GM23338 (cell line): ENCODE measurements around the gene ESRRA. TPM values are rescaled to one million over a fixed set of nuclear protein-coding genes. Genes with fewer than 3 reads are reported as not detected.

ENCODE experiments used
- ATAC-seq: fragments of 200-7000 bp; cut with Tn5 transposase; 3 replicates; pipeline ENCODE4 v1.9.1; 2020
- DNase-seq: peaks from one replicate; pipeline ENCODE4 v3.0.0-alpha.2; 2015; ENCODE audit warnings: low spot score
- H2AFZ ChIP-seq: fragments of 200-600 bp; sonication (generic); 2 replicates; pipeline ENCODE4 v1.8.0; 2016; ENCODE audit warnings: antibody characterized with exemption, mild to moderate bottlenecking, moderate library complexity
- H3F3A ChIP-seq: fragments of 200-600 bp; sonication (generic); replicated peaks from 2 replicates; pipeline ENCODE4 v1.8.0; 2017; ENCODE audit warnings: antibody characterized with exemption, mixed run types, low read depth
- H3K27ac ChIP-seq: fragments of 200-600 bp; sonication (generic); 2 replicates; pipeline ENCODE4 v1.6.1; 2016; ENCODE audit warnings: low read depth
- H3K27me3 ChIP-seq: fragments of 200-600 bp; sonication (generic); 2 replicates; pipeline ENCODE4 v1.8.0; 2016; ENCODE audit warnings: mild to moderate bottlenecking, mixed run types, moderate library complexity; ENCODE audit not compliant: insufficient read depth
- H3K36me3 ChIP-seq: fragments of 200-600 bp; sonication (generic); 2 replicates; pipeline ENCODE4 v1.8.0; 2016; ENCODE audit warnings: mild to moderate bottlenecking; ENCODE audit not compliant: insufficient read depth
- H3K4me1 ChIP-seq: fragments of 200-600 bp; sonication (generic); 2 replicates; pipeline ENCODE4 v1.8.0; 2016; ENCODE audit warnings: mild to moderate bottlenecking, moderate library complexity; ENCODE audit not compliant: insufficient read depth
- H3K4me2 ChIP-seq: fragments of 200-600 bp; sonication (generic); 2 replicates; pipeline ENCODE4 v1.7.1; 2017; ENCODE audit warnings: mixed run types
- H3K4me3 ChIP-seq: fragments of 200-600 bp; sonication (generic); 2 replicates; pipeline ENCODE4 v1.6.1; 2016; ENCODE audit warnings: mixed run types
- H3K79me2 ChIP-seq: fragments of 200-600 bp; sonication (generic); replicated peaks from 2 replicates; pipeline ENCODE4 v1.8.0; 2017; ENCODE audit warnings: mild to moderate bottlenecking; ENCODE audit not compliant: insufficient read depth
- H3K9me2 ChIP-seq: fragments of 200-600 bp; sonication (generic); 2 replicates; pipeline ENCODE4 v1.8.0; 2017; ENCODE audit not compliant: insufficient read depth
- H4K20me1 ChIP-seq: fragments of 200-600 bp; sonication (generic); replicated peaks from 2 replicates; pipeline ENCODE4 v1.8.0; 2017; ENCODE audit warnings: mild to moderate bottlenecking; ENCODE audit not compliant: insufficient read depth
- H3K27ac Mint-ChIP-seq: 2 replicates; pipeline ENCODE4 v1.8.0; 2020; ENCODE audit warnings: inconsistent platforms, mild to moderate bottlenecking, moderate library complexity, mixed read lengths
- H3K27me3 Mint-ChIP-seq: 3 replicates; pipeline ENCODE4 v1.8.0; 2022; ENCODE audit warnings: low read depth, mild to moderate bottlenecking, moderate library complexity, mixed read lengths, inconsistent platforms; ENCODE audit not compliant: insufficient read depth, poor library complexity
- H3K36me3 Mint-ChIP-seq: 3 replicates; pipeline ENCODE4 v1.8.0; 2021; ENCODE audit warnings: low read depth, mild to moderate bottlenecking, inconsistent platforms, moderate library complexity, mixed read lengths
- H3K4me1 Mint-ChIP-seq: 3 replicates; pipeline ENCODE4 v1.8.0; 2020; ENCODE audit warnings: mild to moderate bottlenecking, inconsistent platforms, mixed read lengths
- H3K4me3 Mint-ChIP-seq: 3 replicates; pipeline ENCODE4 v1.8.0; 2021; ENCODE audit warnings: moderate library complexity, mild to moderate bottlenecking, inconsistent platforms, mixed read lengths
- H3K9me3 Mint-ChIP-seq: 3 replicates; pipeline ENCODE4 v1.8.0; 2020; ENCODE audit warnings: moderate library complexity, mild to moderate bottlenecking, inconsistent platforms, mixed read lengths
- CREB1 ChIP-seq: fragments of 250-450 bp; sonication (Bioruptor Pico); IDR thresholded peaks from 2 replicates; pipeline ENCODE4 v1.5.0; 2020; ENCODE audit warnings: low read depth, mild to moderate bottlenecking, moderate library complexity
- ETS1 ChIP-seq: IDR thresholded peaks from 2 replicates; pipeline ENCODE4 v1.6.1; 2016; ENCODE audit warnings: antibody characterized with exemption
- EZH2 ChIP-seq: fragments of 200-600 bp; sonication (generic); IDR thresholded peaks from one replicate; pipeline ENCODE4 v1.8.0; 2017; ENCODE audit warnings: antibody characterized with exemption, mild to moderate bottlenecking, low read depth; ENCODE audit not compliant: unreplicated experiment
- EZH2phosphoT487 ChIP-seq: fragments of 200-600 bp; sonication (generic); IDR thresholded peaks from one replicate; pipeline ENCODE4 v1.8.1; 2018; ENCODE audit warnings: antibody characterized with exemption; ENCODE audit not compliant: unreplicated experiment
- NANOG ChIP-seq: IDR thresholded peaks from 2 replicates; pipeline ENCODE4 v1.6.1; 2016; ENCODE audit warnings: antibody characterized with exemption, borderline replicate concordance
- POLR2AphosphoS5 ChIP-seq: IDR thresholded peaks from 2 replicates; pipeline ENCODE4 v1.6.1; 2016; ENCODE audit warnings: antibody characterized with exemption, low read depth
- REST ChIP-seq: IDR thresholded peaks from one replicate; pipeline ENCODE4 v1.6.1; 2018; ENCODE audit warnings: antibody characterized with exemption; ENCODE audit not compliant: unreplicated experiment
- STAT1 ChIP-seq: IDR thresholded peaks from one replicate; pipeline ENCODE4 v1.6.1; 2016; ENCODE audit warnings: antibody characterized with exemption; ENCODE audit not compliant: unreplicated experiment
- ZNF331 ChIP-seq: fragments of 250-450 bp; sonication (Bioruptor Pico); IDR thresholded peaks from 2 replicates; pipeline ENCODE4 v1.5.0; 2020; ENCODE audit warnings: low read depth, mild to moderate bottlenecking, moderate library complexity
- polyA plus RNA-seq: library from polyadenylated mRNA; unstranded; fragments of >200 nt; fragmentation: Nextera tagmentation; extraction: Ambion mirVana; gene quantifications from 2 replicates; pipeline ENCODE4 v1.2.1, GENCODE V29; 2016
- total RNA-seq: library from RNA; depleted of rRNA; stranded (reverse); fragments of >200 nt; shearing (Covaris generic); gene quantifications from 2 replicates; pipeline ENCODE4 v1.2.3, GENCODE V29; 2014

ESRRA gene
- total and polyA plus RNA-seq, 2 experiments from 2014 or later, result 13.7 to 55.1 TPM

- H3K9me3 Mint-ChIP-seq, result no peaks in the 10 kb centered on the region; the same call in 1 of the 3 replicates
- Histone ChIP-seq H3F3A (peaks cover 14% of the 10 kb centered on the region; the same call in 1 of the 2 replicates), H3K9me2 (no peaks in the 10 kb centered on the region), H3K27ac (no peak overlapping the region), H3K4me2 (peak overlapping the region; percentile 78), H2AFZ (no peak overlapping the region), H3K27me3 (peaks cover 85% of the 10 kb centered on the region), H3K79me2 (no peaks in the 10 kb centered on the region), H4K20me1 (peaks cover 16% of the 10 kb centered on the region), H3K4me1 (peaks cover 1% of the 10 kb centered on the region; the same call in 1 of the 2 replicates), H3K36me3 (no peaks in the 10 kb centered on the region), H3K4me3 (peak overlapping the region; percentile 59)
- ATAC-seq (peak; percentile 17), DNase-seq (peak; percentile 54)
- TF ChIP-seq POLR2AphosphoS5 (no peak), NANOG (no peak), STAT1 (no peak), EZH2phosphoT487 (peak; percentile 89), EZH2 (peak; percentile 90), ZNF331 (CRISPR knock-in tag) (no peak), ETS1 (no peak)
- peaks cover 80% of the 10 kb centered on the region for H3K27me3 Mint-ChIP-seq
- H3K4me1 Mint-ChIP-seq, result peaks cover 11% of the 10 kb centered on the region
- peak overlapping the region; percentile 59 for H3K4me3 Mint-ChIP-seq
- H3K36me3 Mint-ChIP-seq, result no peaks in the 10 kb centered on the region; the same call in 2 of the 3 replicates
- H3K27ac Mint-ChIP-seq, result no peak overlapping the region
These were observed 12.7 kb upstream of the ESRRA start for GRCh38 chr11:64292460-64293254.

- H3K27me3 Mint-ChIP-seq, result peaks cover 93% of the 10 kb centered on the region
- TF ChIP-seq EZH2 (peak; percentile 68), POLR2AphosphoS5 (no peak)
These were observed 10.6 kb upstream of the ESRRA start for GRCh38 chr11:64294774-64295173.

GRCh38 chr11:64295760-64296159 lies 9.6 kb upstream of the ESRRA start:
- Histone ChIP-seq H3K36me3 (no peaks in the 10 kb centered on the region), H3K4me3 (no peak overlapping the region), H3K9me2 (no peaks in the 10 kb centered on the region), H2AFZ (no peak overlapping the region), H3F3A (peaks cover 22% of the 10 kb centered on the region), H3K4me1 (peaks cover 7% of the 10 kb centered on the region; the same call in 1 of the 2 replicates), H3K27ac (no peak overlapping the region), H3K4me2 (no peak overlapping the region), H3K27me3 (peaks cover 100% of the 10 kb centered on the region), H4K20me1 (peaks cover 16% of the 10 kb centered on the region), H3K79me2 (no peaks in the 10 kb centered on the region)
- peaks cover 93% of the 10 kb centered on the region for H3K27me3 Mint-ChIP-seq
- H3K4me1 Mint-ChIP-seq, result peaks cover 14% of the 10 kb centered on the region
- DNase-seq, result no peak
- no peak overlapping the region for H3K4me3 Mint-ChIP-seq
- no peak for ATAC-seq
- H3K9me3 Mint-ChIP-seq, result no peaks in the 10 kb centered on the region; the same call in 1 of the 3 replicates
- H3K27ac Mint-ChIP-seq, result no peak overlapping the region
- H3K36me3 Mint-ChIP-seq, result no peaks in the 10 kb centered on the region; the same call in 2 of the 3 replicates
- no peak for TF ChIP-seq STAT1
- TF ChIP-seq REST, result no peak
- no peak for TF ChIP-seq EZH2
- TF ChIP-seq CREB1, result no peak
- no peak for TF ChIP-seq ZNF331 (CRISPR knock-in tag)
- TF ChIP-seq EZH2phosphoT487, result no peak

More at GRCh38 chr11:64294774-64295173, 10.6 kb upstream of the ESRRA start:
- peaks cover 16% of the 10 kb centered on the region for H4K20me1 ChIP-seq
- DNase-seq (no peak), ATAC-seq (no peak)
- no peak overlapping the region for H3K4me3 ChIP-seq
- no peak overlapping the region for H3K27ac Mint-ChIP-seq
- no peaks in the 10 kb centered on the region for H3K9me2 ChIP-seq
- no peak overlapping the region for H3K4me2 ChIP-seq
- H3K9me3 Mint-ChIP-seq, result no peaks in the 10 kb centered on the region; the same call in 1 of the 3 replicates
- H3K79me2 ChIP-seq, result no peaks in the 10 kb centered on the region
- peaks cover 16% of the 10 kb centered on the region for H3K4me1 Mint-ChIP-seq
- peaks cover 100% of the 10 kb centered on the region for H3K27me3 ChIP-seq
- H3K36me3 Mint-ChIP-seq, result no peaks in the 10 kb centered on the region; the same call in 2 of the 3 replicates
- no peaks in the 10 kb centered on the region for H3K36me3 ChIP-seq
- no peak overlapping the region for H3K4me3 Mint-ChIP-seq
- H3F3A ChIP-seq, result peaks cover 20% of the 10 kb centered on the region; the same call in 1 of the 2 replicates
- H3K27ac ChIP-seq, result no peak overlapping the region
- peaks cover 4% of the 10 kb centered on the region; the same call in 1 of the 2 replicates for H3K4me1 ChIP-seq
- H2AFZ ChIP-seq, result no peak overlapping the region
